ENCODE measurements around the gene MAG.

DNA sequence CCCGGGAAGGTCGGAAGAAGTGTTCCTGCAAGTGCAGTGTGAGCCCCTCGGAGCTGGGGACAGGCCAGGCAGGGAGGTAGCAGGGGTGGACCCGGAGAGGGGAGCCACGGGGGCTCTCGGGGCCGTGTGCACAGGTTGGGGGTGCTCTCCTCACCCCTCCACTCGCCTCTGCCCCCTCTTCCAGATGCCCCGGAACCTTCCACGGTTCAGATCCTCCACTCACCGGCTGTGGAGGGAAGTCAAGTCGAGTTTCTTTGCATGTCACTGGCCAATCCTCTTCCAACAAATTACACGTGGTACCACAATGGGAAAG lies 46.0 kb downstream of the MAG start:
- TF ChIP-seq CTCF (conservative IDR thresholded peaks at IDR 0.05; ENCODE audit: low read length) = no peak
- no peak for TF ChIP-seq EZH2phosphoT487 (IDR thresholded peaks at IDR 0.05; ENCODE audit: borderline replicate concordance)
